Astrocyte (in vitro differentiated cells and primary cell): ENCODE data around the gene HSD11B2. TPM values are rescaled to one million over a fixed set of nuclear protein-coding genes. Genes with fewer than 3 reads are reported as not detected.
A peak's percentile ranks its signal among the peaks of the same experiment; 100 is the strongest.

Source experiments
- DNase-seq: peaks from one replicate; pipeline ENCODE4 v3.0.0-alpha.2; 2010; ENCODE audit warnings: low read depth
- FAIRE-seq: peaks from 2 replicates; lab custom pipeline; 2011; peaks lifted over from hg19 to GRCh38; lab: Jason Lieb, UNC
- H2AFZ ChIP-seq: 2 replicates; pipeline ENCODE4 v1.6.0; 2012; ENCODE audit warnings: low read depth, low read length, inconsistent platforms
- H3K27ac ChIP-seq: 2 replicates; pipeline ENCODE4 v1.5.1; 2011; ENCODE audit warnings: low read depth, low read length, inconsistent platforms
- H3K27me3 ChIP-seq: 2 replicates; pipeline ENCODE4 v1.6.0; 2011; ENCODE audit warnings: low read length, inconsistent platforms; ENCODE audit not compliant: insufficient read depth
- H3K36me3 ChIP-seq: 2 replicates; pipeline ENCODE4 v1.5.1; 2011; ENCODE audit warnings: low read length, inconsistent platforms; ENCODE audit not compliant: insufficient read depth
- H3K4me1 ChIP-seq: 2 replicates; pipeline ENCODE4 v1.5.1; 2011; ENCODE audit warnings: low read length, inconsistent platforms; ENCODE audit not compliant: insufficient read depth
- H3K4me2 ChIP-seq: 2 replicates; pipeline ENCODE4 v1.6.0; 2012; ENCODE audit warnings: low read length, inconsistent platforms
- H3K4me3 ChIP-seq: 2 replicates; pipeline ENCODE4 v1.5.1; 2011; ENCODE audit warnings: low read depth, mild to moderate bottlenecking, low read length, inconsistent platforms; ENCODE audit not compliant: insufficient read depth
- H3K79me2 ChIP-seq: 2 replicates; pipeline ENCODE4 v1.6.0; 2012; ENCODE audit warnings: mild to moderate bottlenecking, low read length, inconsistent platforms; ENCODE audit not compliant: insufficient read depth
- H3K9ac ChIP-seq: 2 replicates; pipeline ENCODE4 v1.6.0; 2012; ENCODE audit warnings: mild to moderate bottlenecking, low read length, inconsistent platforms
- H3K9me3 ChIP-seq: 2 replicates; pipeline ENCODE4 v1.5.1; 2012; ENCODE audit warnings: low read depth, mild to moderate bottlenecking, low read length, inconsistent platforms; ENCODE audit not compliant: insufficient read depth
- H4K20me1 ChIP-seq: 2 replicates; pipeline ENCODE4 v1.6.0; 2012; ENCODE audit warnings: low read length, inconsistent platforms; ENCODE audit not compliant: insufficient read depth
- H3K27ac Mint-ChIP-seq: one replicate; pipeline ENCODE4 v1.8.0; 2021; ENCODE audit warnings: mild to moderate bottlenecking, mixed read lengths; ENCODE audit not compliant: unreplicated experiment
- H3K27me3 Mint-ChIP-seq: one replicate; pipeline ENCODE4 v1.8.0; 2021; ENCODE audit warnings: low read depth, mixed read lengths; ENCODE audit not compliant: unreplicated experiment
- H3K36me3 Mint-ChIP-seq: one replicate; pipeline ENCODE4 v1.8.0; 2021; ENCODE audit warnings: low read depth, mixed read lengths; ENCODE audit not compliant: unreplicated experiment
- H3K4me1 Mint-ChIP-seq: one replicate; pipeline ENCODE4 v1.8.0; 2021; ENCODE audit warnings: low read depth, mixed read lengths; ENCODE audit not compliant: unreplicated experiment
- H3K4me3 Mint-ChIP-seq: one replicate; pipeline ENCODE4 v1.8.0; 2021; ENCODE audit warnings: mild to moderate bottlenecking, moderate library complexity, mixed read lengths; ENCODE audit not compliant: unreplicated experiment
- H3K9me3 Mint-ChIP-seq: one replicate; pipeline ENCODE4 v1.8.0; 2021; ENCODE audit warnings: mild to moderate bottlenecking, mixed read lengths; ENCODE audit not compliant: unreplicated experiment
- EZH2 ChIP-seq: IDR thresholded peaks from 2 replicates; pipeline ENCODE4 v1.6.1; 2012; ENCODE audit warnings: mild to moderate bottlenecking, low read length, inconsistent platforms; ENCODE audit not compliant: insufficient read depth
- total RNA-seq: library from RNA; stranded (reverse); gene quantifications from 2 replicates; pipeline ENCODE4 v1.2.1, GENCODE V29; 2021
- TF ChIP-seq, protein P1 (sequence below): IDR thresholded peaks from 2 replicates; pipeline ENCODE4 v1.5.1; 2011; ENCODE audit warnings: low read depth, mild to moderate bottlenecking, inconsistent platforms, low read length, moderate library complexity; ENCODE audit not compliant: insufficient read depth

The HSD11B2 gene
- total RNA-seq, 1 donor from 2014 or later: not detected

DNA sequence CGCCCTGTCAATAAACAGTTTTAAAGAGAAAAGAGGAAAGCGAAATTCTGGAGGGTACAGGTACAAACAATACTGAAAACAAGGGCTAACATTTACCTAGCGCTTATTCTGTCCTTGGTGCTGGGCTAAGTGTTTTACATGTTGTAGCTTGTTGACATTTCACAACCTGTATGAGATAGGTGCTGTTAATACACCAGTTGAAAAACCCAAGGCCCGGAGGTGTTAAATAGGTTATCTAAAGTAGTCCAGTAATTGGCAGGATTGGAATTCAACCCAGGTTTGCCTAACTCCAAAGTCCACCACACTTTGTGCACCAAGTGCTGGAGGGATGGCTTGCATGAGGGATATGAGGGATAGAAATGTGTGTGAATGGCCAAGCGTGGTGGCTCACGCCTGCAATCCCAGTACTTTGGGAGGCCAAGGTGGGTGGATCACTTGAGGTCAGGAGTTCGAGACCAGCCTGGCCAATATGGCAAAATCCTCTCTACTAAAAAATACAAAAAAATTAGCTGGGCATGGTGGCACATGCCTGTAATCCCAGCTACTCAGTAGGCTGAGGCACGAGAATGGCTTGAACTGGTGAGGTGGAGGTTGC is 47.1 kb downstream of the HSD11B2 start:
- H3K27me3 ChIP-seq: no peaks in the 10 kb centered on the region
- no peak overlapping the region for H2AFZ ChIP-seq
- no peak overlapping the region for H3K27ac ChIP-seq
- no peak overlapping the region for H3K9ac ChIP-seq
- no peak overlapping the region for H3K4me3 ChIP-seq
- no peak overlapping the region for H3K27ac Mint-ChIP-seq
- no peaks in the 10 kb centered on the region for H3K9me3 Mint-ChIP-seq
- H3K27me3 Mint-ChIP-seq: no peaks in the 10 kb centered on the region
- no peak overlapping the region for H3K4me2 ChIP-seq
- FAIRE-seq (no peak), DNase-seq (no peak)
- peaks cover 13% of the 10 kb centered on the region for H3K4me1 Mint-ChIP-seq
- no peaks in the 10 kb centered on the region for H3K9me3 ChIP-seq
- peaks cover 93% of the 10 kb centered on the region for H3K79me2 ChIP-seq
- peak overlapping the region; percentile 37 for H3K4me3 Mint-ChIP-seq
- peaks cover 5% of the 10 kb centered on the region for H3K36me3 ChIP-seq
- H3K4me1 ChIP-seq: peaks cover 16% of the 10 kb centered on the region
- TF ChIP-seq EZH2: no peak
- TF ChIP-seq, protein P1, sequence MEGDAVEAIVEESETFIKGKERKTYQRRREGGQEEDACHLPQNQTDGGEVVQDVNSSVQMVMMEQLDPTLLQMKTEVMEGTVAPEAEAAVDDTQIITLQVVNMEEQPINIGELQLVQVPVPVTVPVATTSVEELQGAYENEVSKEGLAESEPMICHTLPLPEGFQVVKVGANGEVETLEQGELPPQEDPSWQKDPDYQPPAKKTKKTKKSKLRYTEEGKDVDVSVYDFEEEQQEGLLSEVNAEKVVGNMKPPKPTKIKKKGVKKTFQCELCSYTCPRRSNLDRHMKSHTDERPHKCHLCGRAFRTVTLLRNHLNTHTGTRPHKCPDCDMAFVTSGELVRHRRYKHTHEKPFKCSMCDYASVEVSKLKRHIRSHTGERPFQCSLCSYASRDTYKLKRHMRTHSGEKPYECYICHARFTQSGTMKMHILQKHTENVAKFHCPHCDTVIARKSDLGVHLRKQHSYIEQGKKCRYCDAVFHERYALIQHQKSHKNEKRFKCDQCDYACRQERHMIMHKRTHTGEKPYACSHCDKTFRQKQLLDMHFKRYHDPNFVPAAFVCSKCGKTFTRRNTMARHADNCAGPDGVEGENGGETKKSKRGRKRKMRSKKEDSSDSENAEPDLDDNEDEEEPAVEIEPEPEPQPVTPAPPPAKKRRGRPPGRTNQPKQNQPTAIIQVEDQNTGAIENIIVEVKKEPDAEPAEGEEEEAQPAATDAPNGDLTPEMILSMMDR: no peak
- H3K36me3 Mint-ChIP-seq: peaks cover 2% of the 10 kb centered on the region
- peaks cover 60% of the 10 kb centered on the region for H4K20me1 ChIP-seq

DNA sequence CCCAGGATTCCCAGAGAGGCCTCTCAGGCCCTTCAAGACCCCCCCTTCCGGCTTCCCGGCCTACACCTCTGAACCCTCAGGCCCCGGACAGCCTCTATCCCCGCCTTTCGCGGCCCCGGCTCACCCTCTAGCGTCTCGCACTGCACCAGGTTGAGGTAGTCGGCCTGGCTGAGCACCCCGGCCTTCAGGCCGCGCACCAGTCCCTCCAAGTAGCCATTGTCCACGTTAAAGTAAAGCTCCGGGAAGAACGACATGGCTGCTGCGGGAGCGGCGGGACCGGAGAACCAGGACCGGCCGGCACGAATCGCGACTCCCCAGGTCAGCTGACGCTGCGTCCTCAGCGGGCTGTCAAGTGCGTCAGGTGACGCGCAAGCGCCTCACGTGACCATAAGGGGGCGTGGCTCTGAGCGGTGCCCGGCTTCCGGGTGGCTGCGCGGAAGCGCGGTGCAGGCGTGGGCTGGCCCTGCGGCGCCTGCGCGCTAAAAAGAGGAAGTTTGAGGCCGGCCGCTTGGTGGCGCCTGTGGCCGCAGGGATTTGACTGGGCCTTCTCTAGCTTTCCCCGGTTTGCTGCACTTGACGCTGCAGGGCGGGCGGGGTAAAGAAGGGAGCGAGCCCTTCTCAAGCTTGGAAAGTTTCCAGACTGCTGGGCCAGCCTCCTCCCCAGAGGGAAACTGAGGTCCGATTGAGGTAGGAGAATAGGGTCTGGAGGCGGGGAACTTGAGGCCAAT is 50.1 kb downstream of the HSD11B2 start, which contains the start of gene ATP6V0D1:
ATP6V0D1 (minus strand) TSS at position 325 of the 728 bp plus-strand sequence; CDS start at position 254, 71 bp downstream.
- peak within 1 kb of the TSS; percentile 96 for H3K4me3 ChIP-seq
- H2AFZ ChIP-seq: peak within 1 kb of the TSS; percentile 95
- H3K4me1 ChIP-seq: peaks cover 16% of the 10 kb centered on the region
- Mint-ChIP-seq H3K27ac (peak within 1 kb of the TSS; percentile 98), H3K4me3 (peak within 1 kb of the TSS; percentile 98), H3K9me3 (no peaks in the 10 kb centered on the region), H3K36me3 (no peaks in the 10 kb centered on the region), H3K4me1 (peaks cover 16% of the 10 kb centered on the region), H3K27me3 (no peaks in the 10 kb centered on the region)
- H3K27ac ChIP-seq: peak within 1 kb of the TSS; percentile 96
- H4K20me1 ChIP-seq: peaks cover 35% of the 10 kb centered on the region
- peak within 1 kb of the TSS; percentile 99 for H3K9ac ChIP-seq
- H3K36me3 ChIP-seq: no peaks in the 10 kb centered on the region
- no peak for TF ChIP-seq EZH2
- TF ChIP-seq, protein P1: peak; percentile 72
- H3K4me2 ChIP-seq: peak within 1 kb of the TSS; percentile 99
- no peaks in the 10 kb centered on the region for H3K9me3 ChIP-seq
- H3K27me3 ChIP-seq: no peaks in the 10 kb centered on the region
- FAIRE-seq (no peak), DNase-seq (peak; percentile 88)
- peaks cover 70% of the 10 kb centered on the region for H3K79me2 ChIP-seq
